C4-2B (cell line): Measurements from ENCODE around the gene RBPMS2.
"Not testable (repeated sequence)": the region's sequence is repeated elsewhere in the genome, so short reads cannot be mapped to it uniquely, and the experiment has no call there.

ENCODE experiments used
- H3K27ac ChIP-seq: fragments of 450-650 bp; 2 replicates; pipeline ENCODE4 v1.5.1; 2017
- CTCF ChIP-seq: fragments of 450-650 bp; conservative IDR thresholded peaks from 2 replicates; pipeline ENCODE4 v1.5.1; 2017; ENCODE audit warnings: mild to moderate bottlenecking
- ZFX ChIP-seq: fragments of 450-650 bp; IDR thresholded peaks from 2 replicates; pipeline ENCODE4 v1.6.1; 2017

The RBPMS2 gene

DNA sequence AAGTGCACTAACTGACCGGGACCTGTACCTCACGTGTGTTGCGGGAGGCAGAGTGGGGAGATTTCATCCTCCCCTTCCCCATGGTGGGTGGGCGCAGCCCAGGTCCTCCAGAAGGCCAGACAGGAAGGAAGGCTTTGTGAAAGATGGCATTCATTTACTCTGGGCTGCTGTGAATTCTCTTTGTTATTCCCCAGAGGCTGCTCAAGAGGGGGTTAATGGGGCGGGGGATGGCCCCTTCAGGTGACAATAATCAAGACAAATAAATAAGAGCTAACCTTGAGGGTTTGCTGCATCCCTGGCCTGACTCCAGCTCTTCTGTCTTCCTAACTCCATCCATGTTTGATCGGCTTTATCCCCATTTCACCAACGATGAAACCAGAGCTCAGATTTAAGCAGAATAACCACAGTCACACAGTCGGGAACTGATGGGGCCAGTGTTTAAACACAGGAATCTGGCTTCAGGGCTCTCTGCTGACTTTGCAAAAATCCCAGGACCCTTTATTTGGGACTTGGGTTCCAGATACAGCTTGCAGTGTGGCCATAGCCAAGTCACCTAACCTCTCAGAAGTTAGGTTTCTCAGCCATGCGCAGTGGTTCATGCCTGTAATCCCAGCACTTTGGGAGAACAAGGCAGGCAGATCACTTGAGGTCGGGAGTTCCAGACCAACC is 33.5 kb upstream of the RBPMS2 start:
- H3K27ac ChIP-seq = no peak overlapping the region
- no peak for TF ChIP-seq ZFX
- TF ChIP-seq CTCF = no peak

- no peak overlapping the region for H3K27ac ChIP-seq
- no peak for TF ChIP-seq ZFX
- no peak for TF ChIP-seq CTCF
Observed at GRCh38 chr15:64807751-64808222, 32.4 kb upstream of the RBPMS2 start.

GRCh38 chr15:64807051-64807749 is 31.8 kb upstream of the RBPMS2 start:
- TF ChIP-seq ZFX = no peak
- TF ChIP-seq CTCF = no peak
- H3K27ac ChIP-seq = no peak overlapping the region

GRCh38 chr15:64806509-64806908 is 31.1 kb upstream of the RBPMS2 start:
- no peak overlapping the region for H3K27ac ChIP-seq
- no peak for TF ChIP-seq ZFX
- TF ChIP-seq CTCF = no peak

DNA sequence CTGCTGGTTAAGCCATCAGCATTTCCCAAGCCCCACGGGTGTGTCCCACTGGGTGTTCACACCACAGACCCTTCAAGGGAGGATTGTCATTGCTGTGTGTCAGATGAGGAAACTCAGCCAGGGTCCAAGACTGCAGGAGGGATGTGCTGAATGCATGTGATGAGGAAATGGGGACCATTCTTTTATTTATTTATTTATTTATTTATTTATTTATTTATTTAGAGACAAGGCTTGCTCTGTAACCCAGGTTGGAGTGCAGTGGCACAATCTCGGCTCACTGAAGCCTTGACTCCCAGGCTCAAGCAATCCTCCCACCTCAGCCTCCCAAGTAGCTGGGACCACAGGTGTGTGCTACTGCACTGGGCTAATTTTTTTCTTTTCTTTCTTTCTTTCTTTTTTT is 29.2 kb upstream of the RBPMS2 start:
- TF ChIP-seq ZFX = no peak
- TF ChIP-seq CTCF = no peak
- H3K27ac ChIP-seq = no peak overlapping the region

GRCh38 chr15:64803526-64803925 is 28.1 kb upstream of the RBPMS2 start:
- TF ChIP-seq ZFX (no peak), CTCF (no peak)
- H3K27ac ChIP-seq = no peak overlapping the region

- TF ChIP-seq CTCF = no peak
- TF ChIP-seq ZFX = no peak
- H3K27ac ChIP-seq = no peak overlapping the region
Observed at GRCh38 chr15:64800476-64800875, 25.1 kb upstream of the RBPMS2 start.

DNA sequence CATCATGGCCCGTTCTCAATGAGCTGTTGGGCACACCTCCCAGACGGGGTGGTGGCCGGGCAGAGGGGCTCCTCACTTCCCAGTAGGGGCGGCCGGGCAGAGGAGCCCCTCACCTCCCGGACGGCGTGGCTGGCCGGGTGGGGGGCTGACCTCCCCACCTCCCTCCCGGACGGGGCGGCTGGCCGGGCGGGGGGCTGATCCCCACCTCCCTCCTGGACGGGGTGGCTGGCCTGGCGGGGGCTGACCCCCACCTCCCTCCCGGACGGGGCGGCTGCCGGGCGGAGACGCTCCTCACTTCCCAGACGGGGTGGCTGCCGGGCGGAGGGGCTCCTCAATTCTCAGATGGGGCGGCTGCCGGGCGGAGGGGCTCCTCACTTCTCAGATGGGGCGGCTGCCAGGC is 23.5 kb upstream of the RBPMS2 start:
- not testable (repeated sequence) for H3K27ac ChIP-seq

GRCh38 chr15:64795921-64796320 is 20.5 kb upstream of the RBPMS2 start:
- H3K27ac ChIP-seq = not testable (repeated sequence)

DNA sequence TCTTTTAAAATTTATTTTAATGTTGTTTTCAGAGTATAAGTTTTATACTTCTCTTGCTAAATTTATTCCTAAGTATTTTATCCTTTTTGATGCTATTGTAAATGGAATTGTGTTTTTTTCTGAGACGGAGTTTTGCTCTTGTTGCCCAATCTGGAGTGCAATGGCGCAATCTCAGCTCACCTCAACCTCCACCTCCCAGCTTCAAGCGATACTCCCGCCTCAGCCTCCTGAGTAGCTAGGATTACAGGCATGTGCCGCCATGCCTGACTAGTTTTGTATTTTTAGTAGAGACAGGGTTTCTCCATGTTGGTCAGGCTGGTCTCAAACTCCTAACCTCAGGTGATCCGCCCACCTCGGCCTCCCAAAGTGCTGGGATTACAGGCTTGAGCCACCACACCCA is 19.9 kb upstream of the RBPMS2 start:
- H3K27ac ChIP-seq = not testable (repeated sequence)
